ENCODE measurements around the gene CTIF. TPM values are rescaled to one million over a fixed set of nuclear protein-coding genes. Genes with fewer than 3 reads are reported as not detected.

CTIF gene
- polyA plus RNA-seq, 4 donors: 8.1 to 22.6 (median 11.3) TPM

GRCh38 chr18:48571639-48572384 is 33.0 kb downstream of the CTIF start:
- no peak overlapping the region for H3K4me3 ChIP-seq (ENCODE audit: low read depth in 1 of 3, low read length in 3 of 3)
- DNase-seq (no peak), FAIRE-seq (no peak)
- no peaks in the 10 kb centered on the region for H3K27me3 ChIP-seq (ENCODE audit: control insufficient read depth in 3 of 3, insufficient read depth in 3 of 3, low read length in 3 of 3)
- H3K9me3 ChIP-seq (ENCODE audit: control insufficient read depth in 2 of 2, insufficient read depth in 1 of 2, low read depth in 1 of 2, low read length in 1 of 2): peaks cover 0 to 3% of the 10 kb centered on the region in 2 donors
- WGBS, 3 donors: 77 to 94% (median 79%) methylated on average over 3 of the region's 3 CpGs
- H3K27ac ChIP-seq (ENCODE audit: low read depth in 1 of 3, low read length in 2 of 3): no peak overlapping the region
- H3K36me3 ChIP-seq (ENCODE audit: control insufficient read depth in 3 of 3, insufficient read depth in 2 of 3, low read depth in 1 of 3, low read length in 3 of 3): peaks cover 0 to 14% (median 0%) of the 10 kb centered on the region in 3 donors
- H3K4me1 ChIP-seq (ENCODE audit: control insufficient read depth in 3 of 3, insufficient read depth in 2 of 3, low read depth in 1 of 3, low read length in 2 of 3): no peaks in the 10 kb centered on the region

DNA sequence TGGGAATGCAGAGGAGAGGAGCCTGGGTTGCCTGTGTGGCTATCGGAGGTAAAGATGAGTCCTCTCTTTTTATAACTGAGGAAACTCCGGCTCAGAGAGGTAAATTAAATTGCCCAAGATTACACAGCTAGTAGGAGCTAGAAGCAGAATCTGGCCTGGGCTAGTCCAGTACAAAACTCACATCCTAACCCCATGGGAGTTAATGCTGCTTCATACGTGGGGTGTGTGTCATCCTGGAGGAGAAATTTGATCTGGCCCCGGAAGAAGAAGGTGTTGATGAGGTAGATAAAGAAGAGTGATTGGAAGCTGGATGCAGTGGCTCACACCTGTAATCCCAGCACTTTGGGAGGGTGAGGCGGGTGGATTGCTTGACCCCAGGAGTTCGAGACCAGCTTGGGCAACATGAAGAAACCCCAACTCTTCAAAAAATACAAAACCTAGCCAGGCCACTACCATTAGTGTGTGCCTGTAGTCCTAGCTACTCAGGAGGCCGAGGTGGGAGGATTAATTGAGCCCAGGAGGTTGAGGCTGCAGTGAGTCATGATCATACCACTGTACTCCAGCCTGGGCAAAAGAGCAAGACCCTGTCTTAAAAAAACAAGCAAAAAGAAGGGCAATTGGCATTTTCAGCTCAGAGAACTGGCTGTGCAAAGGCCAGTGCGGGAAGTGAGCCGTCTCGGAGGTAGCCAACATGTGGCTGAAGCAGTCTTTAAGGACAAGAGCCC is 33.7 kb downstream of the CTIF start:
- Histone ChIP-seq H3K9me3 (ENCODE audit: control insufficient read depth in 2 of 2, insufficient read depth in 1 of 2, low read depth in 1 of 2, low read length in 1 of 2) (peaks cover 0 to 3% of the 10 kb centered on the region in 2 donors), H3K36me3 (ENCODE audit: control insufficient read depth in 3 of 3, insufficient read depth in 2 of 3, low read depth in 1 of 3, low read length in 3 of 3) (peaks cover 0 to 14% (median 0%) of the 10 kb centered on the region in 3 donors), H3K4me1 (ENCODE audit: control insufficient read depth in 3 of 3, insufficient read depth in 2 of 3, low read depth in 1 of 3, low read length in 2 of 3) (no peaks in the 10 kb centered on the region), H3K27ac (ENCODE audit: low read depth in 1 of 3, low read length in 2 of 3) (no peak overlapping the region), H3K4me3 (ENCODE audit: low read depth in 1 of 3, low read length in 3 of 3) (no peak overlapping the region), H3K27me3 (ENCODE audit: control insufficient read depth in 3 of 3, insufficient read depth in 3 of 3, low read length in 3 of 3) (no peaks in the 10 kb centered on the region)
- DNase-seq: no peak
- no peak for FAIRE-seq
- 79 to 82% (median 81%) methylated on average over 10 of the region's 10 CpGs for WGBS, 3 donors

DNA sequence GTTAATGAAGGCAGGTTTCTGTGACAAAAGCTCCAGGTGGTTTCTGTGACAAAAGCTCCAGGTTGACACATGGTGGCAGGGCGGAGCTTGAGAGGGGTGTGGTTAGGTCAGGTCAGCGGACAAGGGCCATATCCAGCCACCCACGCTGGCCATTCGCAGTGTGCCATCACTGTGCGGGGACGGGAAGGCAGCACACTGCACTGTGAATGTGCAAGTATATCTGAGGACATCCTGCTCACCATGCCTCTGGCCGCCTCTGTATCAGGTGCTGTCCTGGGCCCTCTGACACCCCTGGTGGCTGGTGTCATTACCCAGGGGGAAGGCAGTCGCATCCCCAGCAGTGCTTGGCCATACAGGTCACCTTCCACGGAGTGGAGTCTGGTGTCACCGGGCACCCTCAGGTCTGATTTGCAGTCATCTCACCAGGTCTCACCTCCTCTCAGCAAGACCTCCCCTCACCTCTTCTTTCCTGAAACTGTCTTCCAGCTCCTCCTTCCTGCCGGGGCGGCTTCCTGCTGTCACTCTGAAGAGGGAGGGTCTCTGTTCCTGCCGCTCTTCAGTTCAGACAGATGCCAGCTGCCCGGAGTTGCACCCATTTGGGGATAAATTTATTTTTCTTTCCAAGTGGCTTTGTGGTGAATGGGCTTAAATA is 34.9 kb downstream of the CTIF start:
- no peak overlapping the region for H3K4me3 ChIP-seq (ENCODE audit: low read depth in 1 of 3, low read length in 3 of 3)
- 83 to 87% (median 84%) methylated on average over 14 of the region's 14 CpGs for WGBS, 3 donors
- FAIRE-seq (no peak), DNase-seq (no peak)
- peaks cover 0 to 14% (median 0%) of the 10 kb centered on the region in 3 donors for H3K36me3 ChIP-seq (ENCODE audit: control insufficient read depth in 3 of 3, insufficient read depth in 2 of 3, low read depth in 1 of 3, low read length in 3 of 3)
- no peaks in the 10 kb centered on the region for H3K27me3 ChIP-seq (ENCODE audit: control insufficient read depth in 3 of 3, insufficient read depth in 3 of 3, low read length in 3 of 3)
- H3K9me3 ChIP-seq (ENCODE audit: control insufficient read depth in 2 of 2, insufficient read depth in 1 of 2, low read depth in 1 of 2, low read length in 1 of 2): peaks cover 0 to 1% of the 10 kb centered on the region in 2 donors
- H3K4me1 ChIP-seq (ENCODE audit: control insufficient read depth in 3 of 3, insufficient read depth in 2 of 3, low read depth in 1 of 3, low read length in 2 of 3): no peaks in the 10 kb centered on the region
- no peak overlapping the region for H3K27ac ChIP-seq (ENCODE audit: low read depth in 1 of 3, low read length in 2 of 3)

GRCh38 chr18:48574667-48575300 is 36.0 kb downstream of the CTIF start:
- H3K4me1 ChIP-seq (ENCODE audit: control insufficient read depth in 3 of 3, insufficient read depth in 2 of 3, low read depth in 1 of 3, low read length in 2 of 3): no peaks in the 10 kb centered on the region
- no peak for FAIRE-seq
- no peak overlapping the region for H3K27ac ChIP-seq (ENCODE audit: low read depth in 1 of 3, low read length in 2 of 3)
- no peaks in the 10 kb centered on the region for H3K27me3 ChIP-seq (ENCODE audit: control insufficient read depth in 3 of 3, insufficient read depth in 3 of 3, low read length in 3 of 3)
- H3K4me3 ChIP-seq (ENCODE audit: low read depth in 1 of 3, low read length in 3 of 3): no peak overlapping the region
- no peak for DNase-seq
- no peaks in the 10 kb centered on the region for H3K9me3 ChIP-seq (ENCODE audit: control insufficient read depth in 2 of 2, insufficient read depth in 1 of 2, low read depth in 1 of 2, low read length in 1 of 2)
- 72 to 82% (median 75%) methylated on average over 11 of the region's 11 CpGs for WGBS, 3 donors
- H3K36me3 ChIP-seq (ENCODE audit: control insufficient read depth in 3 of 3, insufficient read depth in 2 of 3, low read depth in 1 of 3, low read length in 3 of 3): peaks cover 0 to 14% (median 0%) of the 10 kb centered on the region in 3 donors

DNA sequence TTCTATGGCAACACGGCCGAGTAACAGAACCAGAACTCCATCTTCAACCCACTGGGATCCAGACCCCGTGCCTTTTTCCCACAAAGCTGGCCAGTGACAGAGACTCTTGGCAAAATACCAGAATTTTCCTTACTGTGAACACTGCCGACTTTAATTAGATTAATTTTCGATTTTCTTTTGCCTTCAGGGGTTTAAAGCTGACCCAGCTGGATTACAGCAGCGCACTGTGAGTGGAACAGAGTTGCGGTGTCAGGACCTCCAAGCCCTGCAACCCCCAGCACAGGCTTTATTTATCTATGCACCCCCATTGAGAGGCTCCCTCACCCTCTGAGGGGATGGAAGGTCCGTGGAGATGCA is 36.4 kb downstream of the CTIF start:
- H3K27me3 ChIP-seq (ENCODE audit: control insufficient read depth in 3 of 3, insufficient read depth in 3 of 3, low read length in 3 of 3): no peaks in the 10 kb centered on the region
- DNase-seq (no peak), FAIRE-seq (no peak)
- no peak overlapping the region for H3K4me3 ChIP-seq (ENCODE audit: low read depth in 1 of 3, low read length in 3 of 3)
- no peaks in the 10 kb centered on the region for H3K9me3 ChIP-seq (ENCODE audit: control insufficient read depth in 2 of 2, insufficient read depth in 1 of 2, low read depth in 1 of 2, low read length in 1 of 2)
- peaks cover 0 to 14% (median 0%) of the 10 kb centered on the region in 3 donors for H3K36me3 ChIP-seq (ENCODE audit: control insufficient read depth in 3 of 3, insufficient read depth in 2 of 3, low read depth in 1 of 3, low read length in 3 of 3)
- H3K4me1 ChIP-seq (ENCODE audit: control insufficient read depth in 3 of 3, insufficient read depth in 2 of 3, low read depth in 1 of 3, low read length in 2 of 3): no peaks in the 10 kb centered on the region
- no peak overlapping the region for H3K27ac ChIP-seq (ENCODE audit: low read depth in 1 of 3, low read length in 2 of 3)
- WGBS, 3 donors: 70 to 79% (median 73%) methylated on average over 8 of the region's 8 CpGs

DNA sequence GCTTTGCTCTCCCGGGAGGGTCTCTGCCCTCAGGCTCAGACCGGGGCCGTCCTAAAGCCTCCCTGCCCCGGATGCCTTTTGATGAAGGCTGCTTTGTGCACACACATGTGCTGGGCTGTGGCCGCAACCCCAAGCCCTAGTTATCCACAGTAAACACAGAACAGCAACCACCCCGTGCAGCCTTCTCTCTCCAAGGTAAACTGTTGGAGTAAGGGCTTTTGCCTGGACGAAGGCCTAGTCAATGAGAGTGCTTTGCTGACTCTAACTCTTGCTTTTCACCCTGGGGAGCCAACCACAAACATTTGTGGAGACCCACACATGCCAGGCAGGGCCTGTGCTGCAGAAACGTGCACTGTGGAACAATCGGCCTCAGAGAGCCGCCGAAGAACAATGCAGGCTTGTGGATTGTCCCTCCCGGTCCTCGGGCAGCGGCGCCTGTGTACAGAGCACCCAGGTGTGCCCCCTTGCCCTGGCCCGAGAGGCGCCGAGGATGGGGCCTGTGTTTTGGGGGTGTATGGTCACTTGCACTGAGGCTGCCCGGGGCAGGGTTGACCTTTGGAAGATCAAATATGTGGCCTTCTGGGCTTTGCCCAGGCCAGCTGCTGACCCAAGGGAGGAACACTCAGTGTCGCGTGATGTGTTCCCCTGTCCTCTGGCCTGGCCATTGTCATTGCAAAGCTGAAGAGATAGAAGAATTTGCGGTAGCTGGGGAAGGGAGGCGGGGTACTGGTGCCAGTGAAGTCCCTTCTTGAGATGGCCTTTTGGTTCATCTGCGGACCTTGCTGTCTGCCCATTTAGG is 37.0 kb downstream of the CTIF start:
- WGBS, 3 donors: 87 to 91% (median 91%) methylated on average over 24 of the region's 24 CpGs
- no peak overlapping the region for H3K4me3 ChIP-seq (ENCODE audit: low read depth in 1 of 3, low read length in 3 of 3)
- H3K27me3 ChIP-seq (ENCODE audit: control insufficient read depth in 3 of 3, insufficient read depth in 3 of 3, low read length in 3 of 3): no peaks in the 10 kb centered on the region
- H3K4me1 ChIP-seq (ENCODE audit: control insufficient read depth in 3 of 3, insufficient read depth in 2 of 3, low read depth in 1 of 3, low read length in 2 of 3): no peaks in the 10 kb centered on the region
- no peaks in the 10 kb centered on the region for H3K9me3 ChIP-seq (ENCODE audit: control insufficient read depth in 2 of 2, insufficient read depth in 1 of 2, low read depth in 1 of 2, low read length in 1 of 2)
- H3K27ac ChIP-seq (ENCODE audit: low read depth in 1 of 3, low read length in 2 of 3): no peak overlapping the region
- DNase-seq: no peak
- H3K36me3 ChIP-seq (ENCODE audit: control insufficient read depth in 3 of 3, insufficient read depth in 2 of 3, low read depth in 1 of 3, low read length in 3 of 3): peaks cover 0 to 14% (median 0%) of the 10 kb centered on the region in 3 donors
- FAIRE-seq: no peak

- WGBS, 3 donors: 92 to 95% (median 93%) methylated on average over 11 of the region's 11 CpGs
- H3K4me3 ChIP-seq (ENCODE audit: low read depth in 1 of 3, low read length in 3 of 3): no peak overlapping the region
- FAIRE-seq (no peak), DNase-seq (no peak)
- H3K27ac ChIP-seq (ENCODE audit: low read depth in 1 of 3, low read length in 2 of 3): no peak overlapping the region
- H3K4me1 ChIP-seq (ENCODE audit: control insufficient read depth in 3 of 3, insufficient read depth in 2 of 3, low read depth in 1 of 3, low read length in 2 of 3): no peaks in the 10 kb centered on the region
- H3K27me3 ChIP-seq (ENCODE audit: control insufficient read depth in 3 of 3, insufficient read depth in 3 of 3, low read length in 3 of 3): no peaks in the 10 kb centered on the region
- H3K9me3 ChIP-seq (ENCODE audit: control insufficient read depth in 2 of 2, insufficient read depth in 1 of 2, low read depth in 1 of 2, low read length in 1 of 2): no peaks in the 10 kb centered on the region
- H3K36me3 ChIP-seq (ENCODE audit: control insufficient read depth in 3 of 3, insufficient read depth in 2 of 3, low read depth in 1 of 3, low read length in 3 of 3): peaks cover 0 to 14% (median 0%) of the 10 kb centered on the region in 3 donors
These were observed 37.6 kb downstream of the CTIF start for GRCh38 chr18:48576457-48576771.

Measured in small intestine (tissue), 7 donors.